Hair follicular keratinocyte (primary cell): ENCODE data around the gene DLX3. TPM values are rescaled to one million over a fixed set of nuclear protein-coding genes. Genes with fewer than 3 reads are reported as not detected.

Experiments used
- total RNA-seq: library from RNA; depleted of rRNA; stranded (reverse); fragments of >200 nt; gene quantifications from 2 replicates; pipeline ENCODE4 v1.2.3, GENCODE V29; 2015

The DLX3 gene
- total RNA-seq = 1.2 and 1.6 TPM in 2 replicates

GRCh38 chr17:49995055-49995738, at the start of gene DLX3:
Gene DLX3, minus strand, starts transcription at chr17:49995224. Its CDS starts 226 bp downstream, at chr17:49994998.

GRCh38 chr17:49969134-49969759, 25.8 kb downstream of the DLX3 start, which contains the start of gene DLX4:
Gene DLX4, plus strand, starts transcription at chr17:49969190. Its CDS starts 279 bp downstream, at chr17:49969469.

Other genes starting within 250 kb of the DLX3 start
- 10.3 and 12.2 TPM in 2 replicates for gene FAM117A, start 231.1 kb downstream of the DLX3 start, total RNA-seq
- 17.1 and 20.7 TPM in 2 replicates for gene KAT7, start 206.5 kb downstream of the DLX3 start, total RNA-seq
- not detected in 2 replicates for gene TAC4, start 147.2 kb downstream of the DLX3 start, total RNA-seq
- 0.08 and 0.23 TPM in 2 replicates for gene DLX4, start 26.0 kb downstream of the DLX3 start, total RNA-seq
- gene ITGA3, start 60.9 kb upstream of the DLX3 start, total RNA-seq = 813 and 1,408 TPM in 2 replicates
- gene PDK2, start 100.1 kb upstream of the DLX3 start, total RNA-seq = 4.2 and 7.1 TPM in 2 replicates
- 0.23 and 1.1 TPM in 2 replicates for gene SAMD14, start 134.9 kb upstream of the DLX3 start, total RNA-seq
- gene PPP1R9B, start 155.5 kb upstream of the DLX3 start, total RNA-seq = 20.5 and 30.2 TPM in 2 replicates
- gene SGCA, start 170.8 kb upstream of the DLX3 start, total RNA-seq = not detected in 2 replicates
- 14.3 and 30.7 TPM in 2 replicates for gene COL1A1, start 206.4 kb upstream of the DLX3 start, total RNA-seq